Activated CD4-positive, alpha-beta memory T cell treated with anti-CD3 and anti-CD28 coated beads, Interleukin-2, amount 10 ng/mL, durations not matched to agents 7 days and 5 days (primary cell): ENCODE data around the gene SMPDL3B. TPM values are rescaled to one million over a fixed set of nuclear protein-coding genes. Genes with fewer than 3 reads are reported as not detected.
"Not testable (repeated sequence)": the region's sequence is repeated elsewhere in the genome, so short reads cannot be mapped to it uniquely, and the experiment has no call there.

Source experiments
- CTCF ChIA-PET: fragments of 350-600 bp; sonication (Branson Sonifier 250); formaldehyde crosslinking; loops from one replicate; lab custom pipeline; 2021; ENCODE audit warnings: antibody characterized with exemption, inconsistent platforms; lab: Charles Lee
- POLR2A ChIA-PET: fragments of 350-600 bp; sonication (Branson Sonifier 250); formaldehyde crosslinking; loops from one replicate; lab custom pipeline; 2021; ENCODE audit warnings: antibody characterized with exemption; lab: Charles Lee
- DNase-seq: peaks from one replicate; pipeline ENCODE4 v3.0.0-alpha.2; 2020
- H3K27ac Mint-ChIP-seq: one replicate; pipeline ENCODE4 v1.8.0; 2021; ENCODE audit warnings: mild to moderate bottlenecking, mixed read lengths
- H3K27me3 Mint-ChIP-seq: one replicate; pipeline ENCODE4 v1.8.0; 2021; ENCODE audit warnings: mixed read lengths
- H3K36me3 Mint-ChIP-seq: one replicate; pipeline ENCODE4 v1.8.0; 2021; ENCODE audit warnings: low read depth, mixed read lengths
- H3K4me1 Mint-ChIP-seq: one replicate; pipeline ENCODE4 v1.8.0; 2021; ENCODE audit warnings: mixed read lengths
- H3K4me3 Mint-ChIP-seq: one replicate; pipeline ENCODE4 v1.8.0; 2021; ENCODE audit warnings: mild to moderate bottlenecking, mixed read lengths
- H3K9me3 Mint-ChIP-seq: one replicate; pipeline ENCODE4 v1.8.0; 2021; ENCODE audit warnings: mixed read lengths
- total RNA-seq, 2 experiments: library from RNA; stranded (reverse); gene quantifications; one replicate each; pipeline ENCODE4 v1.2.3, GENCODE V29; 2021

Gene SMPDL3B
- total RNA-seq, 2 experiments from 2014 or later = 0.76 to 0.93 TPM

- H3K36me3 Mint-ChIP-seq = peaks cover 36% of the 10 kb centered on the region
- not testable (repeated sequence) for H3K9me3 Mint-ChIP-seq, DNase-seq, H3K27me3 Mint-ChIP-seq, H3K4me3 Mint-ChIP-seq, H3K27ac Mint-ChIP-seq, H3K4me1 Mint-ChIP-seq
- ChIA-PET CTCF (interaction anchor here (0.8 to 0.9 kb wide), 3 partner anchors 11 to 21 kb away, joined by 3 read pairs; no protein-coding TSS in a partner anchor), POLR2A (interaction anchor here (1.3 kb wide), 1 partner anchor 16 kb away, joined by 3 read pairs; no protein-coding TSS in a partner anchor)
Observed at GRCh38 chr1:28003117-28003516, 68.3 kb downstream of the SMPDL3B start.

Other genes with a start within 250 kb of the SMPDL3B start
- gene FAM76A, start 209.0 kb upstream of the SMPDL3B start, total RNA-seq = 10 to 100 TPM; 13.6 to 14.1 TPM
- gene STX12, start 161.8 kb upstream of the SMPDL3B start, total RNA-seq = 10 to 100 TPM; 32.0 to 33.1 TPM
- 10 to 100 TPM; 48.5 to 51.2 TPM for gene PPP1R8, start 104.2 kb upstream of the SMPDL3B start, total RNA-seq
- gene THEMIS2, start 62.5 kb upstream of the SMPDL3B start, total RNA-seq = 10 to 100 TPM; 58.9 to 60.1 TPM
- gene RPA2, start 20.4 kb upstream of the SMPDL3B start, total RNA-seq = 10 to 100 TPM; 76.7 to 78.8 TPM
- gene XKR8, start 25.0 kb downstream of the SMPDL3B start, total RNA-seq = 1 to 10 TPM; 7.9 to 10.0 TPM
- 10 to 100 TPM; 29.5 to 32.0 TPM for gene EYA3, start 153.6 kb downstream of the SMPDL3B start, total RNA-seq
- gene PTAFR, start 241.7 kb downstream of the SMPDL3B start, total RNA-seq = under 1 TPM; 0.23 to 0.38 TPM